GM12878 (cell line): ENCODE results near the gene DIP2C. TPM values are rescaled to one million over a fixed set of nuclear protein-coding genes. Genes with fewer than 3 reads are reported as not detected.

Experiments
- ATAC-seq: fragments of 200-7000 bp; cut with Tn5 transposase; 3 replicates; pipeline ENCODE4 v1.9.1; 2020; ENCODE audit warnings: mild to moderate bottlenecking, moderate library complexity
- BruUV-seq: library from RNA; stranded (reverse); fragments of 400-500 nt; replicated peaks from 2 replicates; lab custom pipeline; 2021; lab: Mats Ljungman, UMichigan
- CTCF ChIA-PET: fragments of 300-600 bp; sonication (Branson Sonifier 250); formaldehyde crosslinking; extraction: SDS; loops from one replicate; lab custom pipeline; 2021; ENCODE audit warnings: inconsistent platforms; lab: Yijun Ruan, JAX
- POLR2A ChIA-PET: fragments of 350-600 bp; formaldehyde crosslinking; extraction: SDS; loops from one replicate; lab custom pipeline; 2021; ENCODE audit warnings: inconsistent platforms; lab: Charles Lee
- RAD21 ChIA-PET: fragments of 300-600 bp; sonication (Branson Sonifier 250); formaldehyde crosslinking; loops from one replicate; lab custom pipeline; 2023; ENCODE audit warnings: antibody characterized with exemption; ENCODE audit not compliant: unreplicated experiment; lab: Charles Lee
- SMC1A ChIA-PET: fragments of 300-600 bp; sonication (Branson Sonifier 250); formaldehyde crosslinking; loops from one replicate; lab custom pipeline; 2023; ENCODE audit not compliant: unreplicated experiment, uncharacterized antibody; lab: Charles Lee
- DNase-seq: peaks from one replicate; pipeline ENCODE4 v3.0.0-alpha.2; 2011; ENCODE audit warnings: low read depth, low spot score
- FAIRE-seq: peaks from 3 replicates; lab custom pipeline; 2011; peaks lifted over from hg19 to GRCh38; lab: Jason Lieb, UNC
- H2AFZ ChIP-seq: 2 replicates; pipeline ENCODE4 v1.6.0; 2011; ENCODE audit warnings: low read depth, low read length, control low read depth; ENCODE audit not compliant: control insufficient read depth
- H3K27ac ChIP-seq: 2 replicates; pipeline ENCODE4 v1.5.1; 2011; ENCODE audit warnings: control low read depth; ENCODE audit not compliant: control insufficient read depth, insufficient read depth
- H3K27me3 ChIP-seq, 2 experiments: replicated peaks in 1 of 2; 2 replicates each; pipeline versions ENCODE4 v1.6.0 to v1.6.1; 2011; ENCODE audit warnings: low read length in 1 of 2; ENCODE audit not compliant: control insufficient read depth in 2 of 2, insufficient read depth in 2 of 2
- H3K36me3 ChIP-seq, 2 experiments: 2 replicates each; pipeline ENCODE4 v1.5.1; 2011; ENCODE audit warnings: low read length in 1 of 2; ENCODE audit not compliant: control insufficient read depth in 2 of 2, insufficient read depth in 2 of 2
- H3K4me1 ChIP-seq: 2 replicates; pipeline ENCODE4 v1.6.1; 2011; ENCODE audit warnings: mild to moderate bottlenecking, low read length, moderate library complexity, mixed read lengths; ENCODE audit not compliant: control insufficient read depth, insufficient read depth
- H3K4me2 ChIP-seq: 2 replicates; pipeline ENCODE4 v1.6.0; 2011; ENCODE audit warnings: control low read depth; ENCODE audit not compliant: control insufficient read depth, insufficient read depth
- H3K4me3 ChIP-seq: fragments of 200-600 bp; sonication (generic); 2 replicates; pipeline ENCODE4 v1.5.1; 2016
- H3K79me2 ChIP-seq: 2 replicates; pipeline ENCODE4 v1.6.0; 2011; ENCODE audit warnings: low read length; ENCODE audit not compliant: control insufficient read depth, insufficient read depth
- H3K9ac ChIP-seq: 2 replicates; pipeline ENCODE4 v1.8.0; 2011; ENCODE audit warnings: low read length, control low read depth, mixed read lengths; ENCODE audit not compliant: control insufficient read depth, insufficient read depth
- H3K9me3 ChIP-seq: replicated peaks from 3 replicates; pipeline ENCODE4 v1.5.1; 2011; ENCODE audit warnings: mild to moderate bottlenecking, low read length; ENCODE audit not compliant: control insufficient read depth, insufficient read depth
- H4K20me1 ChIP-seq: 2 replicates; pipeline ENCODE4 v1.6.0; 2011; ENCODE audit not compliant: control insufficient read depth, insufficient read depth
- ESRRA ChIP-seq: IDR thresholded peaks from 2 replicates; pipeline ENCODE4 v1.6.1; 2012; ENCODE audit warnings: mild to moderate bottlenecking, low read length, improper control_type of control experiment
- IRF5 ChIP-seq: fragments of 450-650 bp; IDR thresholded peaks from 2 replicates; pipeline ENCODE4 v1.6.1; 2017; ENCODE audit warnings: borderline replicate concordance
- MYB ChIP-seq: fragments of 150-350 bp; IDR thresholded peaks from 2 replicates; pipeline ENCODE4 v1.6.1; 2014; ENCODE audit warnings: mild to moderate bottlenecking, low read depth, low read length, borderline replicate concordance
- NRF1 ChIP-seq: conservative IDR thresholded peaks from 2 replicates; pipeline ENCODE4 v1.6.1; 2011; ENCODE audit warnings: mild to moderate bottlenecking, low read depth, low read length, improper control_type of control experiment
- RELA ChIP-seq: fragments of 450-650 bp; IDR thresholded peaks from 2 replicates; pipeline ENCODE4 v1.8.0; 2014; ENCODE audit warnings: borderline replicate concordance; ENCODE audit not compliant: partially characterized antibody
- RELB ChIP-seq: fragments of 450-650 bp; IDR thresholded peaks from 2 replicates; pipeline ENCODE4 v1.6.1; 2017; ENCODE audit warnings: low read depth, mild to moderate bottlenecking, moderate library complexity
- WGBS: methylation state at CpG from one replicate; pipeline ENCODE4 v1.1.6; 2016; ENCODE audit warnings: low lambda C conversion rate; ENCODE audit not compliant: insufficient replicate concordance, insufficient coverage; ENCODE audit errors: missing lambda C conversion rate; 5-methylcytosine and 5-hydroxymethylcytosine counted together
- in situ Hi-C: fragments of 300-500 bp; cut with MboI; formaldehyde crosslinking; loops from 9 replicates; pipeline ENCODE4 v1.14.3; 2018; ENCODE audit warnings: mixed read lengths
- intact Hi-C: fragments of 100-400 bp; cut with micrococcal nuclease; formaldehyde crosslinking; loops from one replicate; pipeline ENCODE4 v1.14.2; 2022; ENCODE audit not compliant: unreplicated experiment
- polyA plus RNA-seq, 11 experiments: library from polyadenylated mRNA; depleted of rRNA in 4 of 11; unstranded in 6 of 11; stranded (reverse) in 5 of 11; fragments of >200 nt; fragmentation: Nextera tagmentation in 4 of 11; fragmentation: Illumina TruSeq in 1 of 11; extraction: Ambion mirVana in 4 of 11; extraction: Trizol in 1 of 11; gene quantifications; 1 replicate in 1 of 11; 2 replicates in 10 of 11; pipeline versions ENCODE4 v1.2.1 to v1.2.3, GENCODE V29; 2011 to 2016; ENCODE audit warnings: inconsistent platforms in 2 of 11, missing spikeins in 2 of 11, low read depth in 1 of 11
- total RNA-seq, 4 experiments: library from RNA; depleted of rRNA in 3 of 4; stranded (reverse); fragments of >200 nt in 3 of 4; fragmentation: Illumina TruSeq in 1 of 4; extraction: Trizol in 1 of 4; gene quantifications; 2 replicates each; pipeline versions ENCODE4 v1.2.1 to v1.2.3, GENCODE V29; 2013 to 2021
- TF ChIP-seq, protein P1 (sequence below): IDR thresholded peaks from 2 replicates; pipeline ENCODE4 v1.6.1; 2011; ENCODE audit warnings: low read depth, mild to moderate bottlenecking, low read length, moderate library complexity, borderline replicate concordance; ENCODE audit errors: extremely low read depth

Gene DIP2C
- total and polyA plus RNA-seq, 10 of the 15 experiments (the other 5 are each of a cell fraction or from before 2014, with no cell fraction given), result 0.01 to 0.10 (median 0.06) TPM

DNA sequence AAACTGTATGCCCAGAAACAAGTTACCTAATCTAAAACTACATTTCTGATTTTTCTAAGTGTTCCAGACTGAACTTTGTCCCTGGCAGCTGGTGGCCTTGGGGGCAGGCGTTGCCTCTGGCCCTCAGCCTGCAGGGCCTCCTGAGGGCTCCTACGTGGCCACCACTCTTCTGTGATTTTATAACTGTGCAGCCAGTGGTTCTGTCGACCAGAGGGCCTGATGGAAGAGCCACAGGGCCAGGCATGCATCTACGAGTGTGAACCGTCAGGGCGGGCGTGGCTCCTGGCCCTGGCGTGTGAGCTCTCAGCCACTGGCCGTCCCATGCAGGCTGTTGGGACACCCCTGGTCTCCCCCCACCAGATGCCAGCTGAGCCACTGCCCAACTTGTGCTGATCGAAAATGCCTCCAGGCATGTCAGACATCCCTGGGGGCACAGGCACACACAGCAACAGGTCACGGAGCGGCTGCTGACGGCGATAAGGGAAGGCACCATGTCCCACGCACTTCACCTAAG lies 380.8 kb downstream of the DIP2C start:
- 94% methylated on average over 15 of the region's 15 CpGs for WGBS

More for the DNA sequence above, 380.8 kb downstream of the DIP2C start:
- FAIRE-seq (no peak), DNase-seq (no peak), ATAC-seq (no peak)
- in situ Hi-C loops, result no loop called here
- no TSS peak for BruUV-seq
- intact Hi-C loops, result no loop called here
- RAD21 ChIA-PET, result no interaction called here
- SMC1A ChIA-PET, result no interaction called here
- Histone ChIP-seq H2AFZ (no peak overlapping the region), H4K20me1 (no peaks in the 10 kb centered on the region), H3K4me2 (no peak overlapping the region), H3K27me3 (no peaks in the 10 kb centered on the region), H3K4me3 (no peak overlapping the region), H3K9me3 (no peaks in the 10 kb centered on the region), H3K79me2 (no peaks in the 10 kb centered on the region), H3K36me3 (no peaks in the 10 kb centered on the region), H3K4me1 (peaks cover 12% of the 10 kb centered on the region), H3K9ac (no peak overlapping the region), H3K27ac (no peak overlapping the region)
- POLR2A ChIA-PET, result no interaction called here
- CTCF ChIA-PET, result no interaction called here
- TF ChIP-seq, protein P1, sequence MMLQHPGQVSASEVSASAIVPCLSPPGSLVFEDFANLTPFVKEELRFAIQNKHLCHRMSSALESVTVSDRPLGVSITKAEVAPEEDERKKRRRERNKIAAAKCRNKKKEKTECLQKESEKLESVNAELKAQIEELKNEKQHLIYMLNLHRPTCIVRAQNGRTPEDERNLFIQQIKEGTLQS, result no peak
- TF ChIP-seq MYB (no peak), IRF5 (no peak), NRF1 (no peak), RELA (no peak), ESRRA (no peak), RELB (no peak)
